Transverse colon (tissue), 3 donors: Measurements from ENCODE around the gene GOLPH3.
A peak's percentile ranks its signal among the peaks of the same experiment; 100 is the strongest.

Source experiments
- CTCF ChIP-seq, 5 experiments: fragments of 200-600 bp in 3 of 5; fragments of 450-650 bp in 2 of 5; sonication (generic) in 3 of 5; IDR thresholded peaks; 1 replicate in 2 of 5; 2 replicates in 3 of 5; pipeline ENCODE4 v1.5.1; 2016 to 2017; ENCODE audit warnings: antibody characterized with exemption in 5 of 5, inconsistent platforms in 3 of 5, mild to moderate bottlenecking in 2 of 5, moderate library complexity in 1 of 5
- EP300 ChIP-seq: sonication (generic); formaldehyde crosslinking; IDR thresholded peaks from one replicate; pipeline ENCODE4 v1.6.1; 2017; ENCODE audit warnings: antibody characterized with exemption, low read depth
- POLR2A ChIP-seq: fragments of 450-650 bp; IDR thresholded peaks from one replicate; pipeline ENCODE4 v1.6.1; 2016; ENCODE audit warnings: antibody characterized with exemption, mild to moderate bottlenecking, moderate library complexity

GRCh38 chr5:32076699-32077695 is 97.1 kb downstream of the GOLPH3 start:
- TF ChIP-seq CTCF (IDR thresholded peaks at IDR 0.05) (peak; percentile 53 to 66 (median 61)), EP300 (no peak), POLR2A (no peak)
